ENCODE data around the gene CIAO3.
A peak's percentile ranks its signal among the peaks of the same experiment; 100 is the strongest.

The CIAO3 gene

GRCh38 chr16:783404-784161 lies 42.8 kb upstream of the CIAO3 start:
- ChIA-PET POLR2A (interaction anchor here (0.7 to 1.7 kb wide), 6 partner anchors 24 to 103 kb away, joined by 3 to 7 read pairs (median 4); partner anchors contain the start of genes METRN and STUB1), CTCF (interaction anchor here (0.9 to 9.5 kb wide), 2 partner anchors 42 to 72 kb away, joined by 5 to 119 read pairs; partner anchors contain the start of gene CIAO3)
- Histone ChIP-seq H3K4me1 (ENCODE audit: control insufficient read depth, insufficient read depth, low read length) (no peaks in the 10 kb centered on the region), H3K27ac (ENCODE audit: extremely low read depth, low read depth, low read length) (no peak overlapping the region), H3K4me3 (ENCODE audit: low read depth, low read length) (no peak overlapping the region), H3K36me3 (ENCODE audit: control insufficient read depth in 2 of 2, insufficient read depth in 1 of 2, low read length in 2 of 2) (peaks cover 0 to 24% of the 10 kb centered on the region in 2 experiments; a peak in 1 of 3 replicates), H3K9me3 (ENCODE audit: control insufficient read depth, insufficient read depth, low read depth, low read length) (no peaks in the 10 kb centered on the region)
- TF ChIP-seq KLF1 (tag by site-specific recombination; IDR thresholded peaks at IDR 0.05) (peak; percentile 68), SETDB1 (IDR thresholded peaks at IDR 0.05; ENCODE audit: insufficient read length, low read length) (no peak)

GRCh38 chr16:782766-783403 lies 42.1 kb upstream of the CIAO3 start:
- no peak overlapping the region for H3K4me3 ChIP-seq (ENCODE audit: low read depth, low read length)
- POLR2A ChIA-PET, result interaction anchor here (0.6 to 1.7 kb wide), 7 partner anchors 23 to 587 kb away, joined by 3 to 7 read pairs (median 4); partner anchors contain the start of genes METRN and STUB1
- H3K27ac ChIP-seq (ENCODE audit: extremely low read depth, low read depth, low read length), result no peak overlapping the region
- CTCF ChIA-PET, result interaction anchor here (0.9 to 9.5 kb wide), 2 partner anchors 41 to 71 kb away, joined by 5 to 119 read pairs; partner anchors contain the start of gene CIAO3
- peak; percentile 98 for TF ChIP-seq KLF1 (tag by site-specific recombination; IDR thresholded peaks at IDR 0.05)
- no peak for TF ChIP-seq ZNF544 (tag by site-specific recombination; IDR thresholded peaks at IDR 0.05)
- TF ChIP-seq ZFHX2 (tag by site-specific recombination; conservative IDR thresholded peaks at IDR 0.05), result peak; percentile 95
- no peak for TF ChIP-seq ZNF629 (tag by site-specific recombination; IDR thresholded peaks at IDR 0.05)
- peak; percentile 66 for TF ChIP-seq ZIC2 (tag by site-specific recombination; IDR thresholded peaks at IDR 0.05)
- 0 out of 2 replicates have a peak, but pooled peaks have one; percentile 23 for TF ChIP-seq KLF16 (tag by site-specific recombination; IDR thresholded peaks at IDR 0.05)
- TF ChIP-seq ZSCAN18 (tag by site-specific recombination; IDR thresholded peaks at IDR 0.05), result no peak
- 0 out of 2 replicates have a peak, but pooled peaks have one; percentile 18 for TF ChIP-seq ZBTB8A (tag by site-specific recombination; IDR thresholded peaks at IDR 0.05)
- TF ChIP-seq, protein P1, sequence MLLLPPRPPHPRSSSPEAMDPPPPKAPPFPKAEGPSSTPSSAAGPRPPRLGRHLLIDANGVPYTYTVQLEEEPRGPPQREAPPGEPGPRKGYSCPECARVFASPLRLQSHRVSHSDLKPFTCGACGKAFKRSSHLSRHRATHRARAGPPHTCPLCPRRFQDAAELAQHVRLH (tag by site-specific recombination; IDR thresholded peaks at IDR 0.05), result no peak
- TF ChIP-seq, protein P2, sequence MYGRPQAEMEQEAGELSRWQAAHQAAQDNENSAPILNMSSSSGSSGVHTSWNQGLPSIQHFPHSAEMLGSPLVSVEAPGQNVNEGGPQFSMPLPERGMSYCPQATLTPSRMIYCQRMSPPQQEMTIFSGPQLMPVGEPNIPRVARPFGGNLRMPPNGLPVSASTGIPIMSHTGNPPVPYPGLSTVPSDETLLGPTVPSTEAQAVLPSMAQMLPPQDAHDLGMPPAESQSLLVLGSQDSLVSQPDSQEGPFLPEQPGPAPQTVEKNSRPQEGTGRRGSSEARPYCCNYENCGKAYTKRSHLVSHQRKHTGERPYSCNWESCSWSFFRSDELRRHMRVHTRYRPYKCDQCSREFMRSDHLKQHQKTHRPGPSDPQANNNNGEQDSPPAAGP (tag by site-specific recombination; IDR thresholded peaks at IDR 0.05), result peak; percentile 78; the same call in 1 of the 2 replicates
- no peak for TF ChIP-seq SP7 (tag by site-specific recombination; IDR thresholded peaks at IDR 0.05)
- no peak for TF ChIP-seq ZNF837 (tag by site-specific recombination; IDR thresholded peaks at IDR 0.05)
- TF ChIP-seq EGR2 (tag by site-specific recombination; IDR thresholded peaks at IDR 0.05; ENCODE audit: low read depth), result peak; percentile 90
- TF ChIP-seq ZNF645 (tag by site-specific recombination; IDR thresholded peaks at IDR 0.05), result no peak
- H3K9me3 ChIP-seq (ENCODE audit: control insufficient read depth, insufficient read depth, low read depth, low read length), result no peaks in the 10 kb centered on the region
- H3K36me3 ChIP-seq (ENCODE audit: control insufficient read depth in 2 of 2, insufficient read depth in 1 of 2, low read length in 2 of 2), result peaks cover 0 to 24% of the 10 kb centered on the region in 2 experiments; a peak in 1 of 3 replicates
- H3K4me1 ChIP-seq (ENCODE audit: control insufficient read depth, insufficient read depth, low read length), result no peaks in the 10 kb centered on the region

DNA sequence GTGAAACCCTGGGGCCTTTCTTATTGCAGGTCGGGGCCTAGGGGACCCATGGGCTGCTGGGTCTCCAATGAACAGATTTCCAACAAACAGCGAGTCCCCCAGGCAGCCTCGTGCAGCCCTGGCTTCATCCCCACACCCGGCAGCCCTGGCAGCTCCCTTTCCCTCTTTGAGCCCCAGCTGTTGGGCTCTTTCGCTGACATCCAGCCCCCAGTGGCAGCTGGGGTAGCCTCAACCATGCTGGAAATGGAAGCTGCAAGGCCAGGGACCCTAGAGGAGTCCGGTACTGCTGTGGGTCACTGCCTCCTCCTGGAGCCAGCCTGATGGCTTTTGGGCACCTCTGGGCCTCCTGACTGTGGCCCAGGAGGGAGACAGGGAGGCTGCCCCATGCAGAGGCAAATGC lies 41.5 kb upstream of the CIAO3 start:
- ChIA-PET CTCF (interaction anchor here (9.5 kb wide), 1 partner anchor 70 kb away, joined by 119 read pairs; no protein-coding TSS in a partner anchor), POLR2A (interaction anchor here (0.5 to 0.6 kb wide), 2 partner anchors 83 to 587 kb away, joined by 3 read pairs; no protein-coding TSS in a partner anchor)
- H3K36me3 ChIP-seq (ENCODE audit: control insufficient read depth in 2 of 2, insufficient read depth in 1 of 2, low read length in 2 of 2), result peaks cover 0 to 24% of the 10 kb centered on the region in 2 experiments; a peak in 1 of 3 replicates
- H3K9me3 ChIP-seq (ENCODE audit: control insufficient read depth, insufficient read depth, low read depth, low read length), result no peaks in the 10 kb centered on the region
- no peak overlapping the region for H3K27ac ChIP-seq (ENCODE audit: extremely low read depth, low read depth, low read length)
- H3K4me3 ChIP-seq (ENCODE audit: low read depth, low read length), result no peak overlapping the region
- H3K4me1 ChIP-seq (ENCODE audit: control insufficient read depth, insufficient read depth, low read length), result no peaks in the 10 kb centered on the region
- no peak for TF ChIP-seq ZNF112 (tag by site-specific recombination; IDR thresholded peaks at IDR 0.05)
- TF ChIP-seq, protein P3, sequence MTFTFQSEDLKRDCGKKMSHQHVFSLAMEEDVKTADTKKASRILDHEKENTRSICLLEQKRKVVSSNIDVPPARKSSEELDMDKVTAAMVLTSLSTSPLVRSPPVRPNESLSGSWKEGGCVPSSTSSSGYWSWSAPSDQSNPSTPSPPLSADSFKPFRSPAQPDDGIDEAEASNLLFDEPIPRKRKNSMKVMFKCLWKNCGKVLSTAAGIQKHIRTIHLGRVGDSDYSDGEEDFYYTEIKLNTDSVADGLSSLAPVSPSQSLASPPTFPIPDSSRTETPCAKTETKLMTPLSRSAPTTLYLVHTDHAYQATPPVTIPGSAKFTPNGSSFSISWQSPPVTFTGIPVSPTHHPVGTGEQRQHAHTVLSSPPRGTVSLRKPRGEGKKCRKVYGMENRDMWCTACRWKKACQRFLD (tag by site-specific recombination; IDR thresholded peaks at IDR 0.05), result no peak
- TF ChIP-seq RBAK (tag by site-specific recombination; IDR thresholded peaks at IDR 0.05), result no peak
- no peak for TF ChIP-seq ZNF626 (tag by site-specific recombination; IDR thresholded peaks at IDR 0.05)
- TF ChIP-seq ZBTB21 (tag by site-specific recombination; IDR thresholded peaks at IDR 0.05), result no peak
- no peak for TF ChIP-seq ZNF114 (tag by site-specific recombination; IDR thresholded peaks at IDR 0.05)
- TF ChIP-seq, protein P4, sequence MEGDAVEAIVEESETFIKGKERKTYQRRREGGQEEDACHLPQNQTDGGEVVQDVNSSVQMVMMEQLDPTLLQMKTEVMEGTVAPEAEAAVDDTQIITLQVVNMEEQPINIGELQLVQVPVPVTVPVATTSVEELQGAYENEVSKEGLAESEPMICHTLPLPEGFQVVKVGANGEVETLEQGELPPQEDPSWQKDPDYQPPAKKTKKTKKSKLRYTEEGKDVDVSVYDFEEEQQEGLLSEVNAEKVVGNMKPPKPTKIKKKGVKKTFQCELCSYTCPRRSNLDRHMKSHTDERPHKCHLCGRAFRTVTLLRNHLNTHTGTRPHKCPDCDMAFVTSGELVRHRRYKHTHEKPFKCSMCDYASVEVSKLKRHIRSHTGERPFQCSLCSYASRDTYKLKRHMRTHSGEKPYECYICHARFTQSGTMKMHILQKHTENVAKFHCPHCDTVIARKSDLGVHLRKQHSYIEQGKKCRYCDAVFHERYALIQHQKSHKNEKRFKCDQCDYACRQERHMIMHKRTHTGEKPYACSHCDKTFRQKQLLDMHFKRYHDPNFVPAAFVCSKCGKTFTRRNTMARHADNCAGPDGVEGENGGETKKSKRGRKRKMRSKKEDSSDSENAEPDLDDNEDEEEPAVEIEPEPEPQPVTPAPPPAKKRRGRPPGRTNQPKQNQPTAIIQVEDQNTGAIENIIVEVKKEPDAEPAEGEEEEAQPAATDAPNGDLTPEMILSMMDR (tag by site-specific recombination; IDR thresholded peaks at IDR 0.05), result no peak
- TF ChIP-seq ZNF510 (tag by site-specific recombination; IDR thresholded peaks at IDR 0.05; ENCODE audit: insufficient replicate concordance), result no peak
